ENCODE measurements around the gene HMGN4. TPM values are rescaled to one million over a fixed set of nuclear protein-coding genes. Genes with fewer than 3 reads are reported as not detected.

HMGN4 gene
- total RNA-seq, result 48.7 and 48.9 TPM in 2 replicates

GRCh38 chr6:26537846-26538571 is at the start of gene HMGN4:
HMGN4 (plus strand) TSS chr6:26538366; CDS start chr6:26545207, 6,841 bp downstream.

GRCh38 chr6:26500102-26500501 is 38.1 kb upstream of the HMGN4 start, which contains the start of gene BTN1A1:
BTN1A1 (plus strand) TSS chr6:26500303; CDS start chr6:26501287, 984 bp downstream.

Other genes starting within 250 kb of the HMGN4 start
- 4.2 and 14.9 TPM in 2 replicates for gene BTN3A2, start 173.2 kb upstream of the HMGN4 start, total RNA-seq
- 2.0 and 2.5 TPM in 2 replicates for gene BTN2A2, start 155.3 kb upstream of the HMGN4 start, total RNA-seq
- gene BTN3A1, start 136.1 kb upstream of the HMGN4 start, total RNA-seq, result 9.2 and 13.4 TPM in 2 replicates
- 16.3 and 21.8 TPM in 2 replicates for gene BTN3A3, start 97.9 kb upstream of the HMGN4 start, total RNA-seq
- gene BTN2A1, start 80.4 kb upstream of the HMGN4 start, total RNA-seq, result 7.4 and 7.9 TPM in 2 replicates
- not detected in 2 replicates for gene BTN1A1, start 38.1 kb upstream of the HMGN4 start, total RNA-seq
- 9.5 and 13.9 TPM in 2 replicates for gene ABT1, start 58.6 kb downstream of the HMGN4 start, total RNA-seq
- gene ZNF322, start 121.4 kb downstream of the HMGN4 start, total RNA-seq, result 8.4 and 11.8 TPM in 2 replicates

All from pericardium fibroblast (primary cell).